Endodermal cell (in vitro differentiated cells): ENCODE results near the gene MACO1. TPM values are rescaled to one million over a fixed set of nuclear protein-coding genes. Genes with fewer than 3 reads are reported as not detected.
"Not testable (repeated sequence)": the region's sequence is repeated elsewhere in the genome, so short reads cannot be mapped to it uniquely, and the experiment has no call there.

Source experiments
- DNase-seq: peaks from one replicate; pipeline ENCODE4 v3.0.0-alpha.2; 2017
- H3K27ac ChIP-seq: 2 replicates; pipeline ENCODE4 v1.5.1; 2013; ENCODE audit warnings: mild to moderate bottlenecking, low read depth, low read length, moderate library complexity
- H3K27me3 ChIP-seq: 2 replicates; pipeline ENCODE4 v1.6.1; 2013; ENCODE audit warnings: mild to moderate bottlenecking, low read length, moderate library complexity; ENCODE audit not compliant: insufficient read depth, control insufficient read depth, poor library complexity, severe bottlenecking
- H3K36me3 ChIP-seq: 2 replicates; pipeline ENCODE4 v1.7.0; 2013; ENCODE audit warnings: mild to moderate bottlenecking, low read length, moderate library complexity; ENCODE audit not compliant: control insufficient read depth, insufficient read depth
- H3K4me1 ChIP-seq: one replicate; pipeline ENCODE4 v1.7.0; 2013; ENCODE audit warnings: low read length; ENCODE audit not compliant: control insufficient read depth, insufficient read depth
- H3K4me3 ChIP-seq: 2 replicates; pipeline ENCODE4 v1.5.1; 2013; ENCODE audit warnings: mild to moderate bottlenecking, low read length, moderate library complexity
- H3K9ac ChIP-seq: 2 replicates; pipeline ENCODE4 v1.6.1; 2013; ENCODE audit warnings: mild to moderate bottlenecking, low read length, moderate library complexity; ENCODE audit not compliant: poor library complexity, severe bottlenecking; ENCODE audit errors: extremely low read depth
- H3K9me3 ChIP-seq: 2 replicates; pipeline ENCODE4 v1.6.1; 2013; ENCODE audit warnings: mild to moderate bottlenecking, low read length, moderate library complexity; ENCODE audit not compliant: control insufficient read depth
- H3K27ac Mint-ChIP-seq: 2 replicates; pipeline ENCODE4 v1.8.0; 2020; ENCODE audit warnings: mixed read lengths
- H3K27me3 Mint-ChIP-seq: 2 replicates; pipeline ENCODE4 v1.8.0; 2021; ENCODE audit warnings: mild to moderate bottlenecking, mixed read lengths; ENCODE audit not compliant: insufficient read depth
- H3K36me3 Mint-ChIP-seq: 2 replicates; pipeline ENCODE4 v1.8.0; 2020; ENCODE audit warnings: low read depth, mixed read lengths
- H3K4me1 Mint-ChIP-seq: 2 replicates; pipeline ENCODE4 v1.8.0; 2020; ENCODE audit warnings: mixed read lengths
- H3K4me3 Mint-ChIP-seq: 2 replicates; pipeline ENCODE4 v1.8.0; 2020; ENCODE audit warnings: mild to moderate bottlenecking, moderate library complexity, mixed read lengths
- H3K9me3 Mint-ChIP-seq: 2 replicates; pipeline ENCODE4 v1.8.0; 2020; ENCODE audit warnings: mild to moderate bottlenecking, mixed read lengths
- WGBS, 2 experiments: methylation state at CpG; one replicate each; pipeline versions ENCODE4 v1.1.5 to v1.1.7; 2013; ENCODE audit warnings: missing lambda C conversion rate in 2 of 2, mixed read lengths in 1 of 2; ENCODE audit not compliant: insufficient coverage in 1 of 2, insufficient read length in 1 of 2; 5-methylcytosine and 5-hydroxymethylcytosine counted together
- total RNA-seq, 2 donors: library from RNA; stranded (reverse); fragmentation: NEBNext Ultra II Directional in 1 of 2; extraction: Animal tissue kit (Norgen Biotek cat#: 25700) in 1 of 2; gene quantifications; 2 replicates in 1 of 2; 3 replicates in 1 of 2; pipeline ENCODE4 v1.2.1, GENCODE V29; 2021

Gene MACO1
- total RNA-seq, 2 donors from 2014 or later, result 13.1 to 14.1 TPM

DNA sequence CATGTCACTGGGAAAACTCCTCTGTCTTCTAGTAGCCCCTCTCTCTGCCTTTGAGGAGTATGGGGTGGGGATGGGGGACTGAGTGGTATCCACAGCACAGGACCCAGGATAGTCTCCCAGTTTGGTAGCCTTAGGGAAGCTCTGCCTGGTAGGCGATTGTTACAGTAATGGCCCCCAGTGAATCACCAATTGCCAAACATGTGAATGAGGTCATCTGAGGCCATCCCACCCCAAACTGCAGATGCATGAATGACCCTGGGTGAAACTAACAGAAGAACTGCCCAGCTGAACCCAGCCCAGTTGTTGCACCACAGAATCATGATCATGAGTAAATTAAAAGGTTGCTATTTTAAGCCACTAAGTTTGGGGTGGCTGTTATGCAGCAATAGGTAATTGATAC lies 16.1 kb upstream of the MACO1 start:
- WGBS, 2 experiments, result 100% methylated on average over 1 of the region's 1 CpG; no CpG with 5 or more reads in 1 of the 2 experiments
- not testable (repeated sequence) for H3K36me3 ChIP-seq, H3K4me3 ChIP-seq, H3K27me3 ChIP-seq, H3K9me3 ChIP-seq, H3K4me3 Mint-ChIP-seq, H3K27me3 Mint-ChIP-seq, DNase-seq, H3K4me1 Mint-ChIP-seq, H3K4me1 ChIP-seq, H3K9me3 Mint-ChIP-seq, H3K36me3 Mint-ChIP-seq, H3K27ac ChIP-seq, H3K27ac Mint-ChIP-seq, H3K9ac ChIP-seq

DNA sequence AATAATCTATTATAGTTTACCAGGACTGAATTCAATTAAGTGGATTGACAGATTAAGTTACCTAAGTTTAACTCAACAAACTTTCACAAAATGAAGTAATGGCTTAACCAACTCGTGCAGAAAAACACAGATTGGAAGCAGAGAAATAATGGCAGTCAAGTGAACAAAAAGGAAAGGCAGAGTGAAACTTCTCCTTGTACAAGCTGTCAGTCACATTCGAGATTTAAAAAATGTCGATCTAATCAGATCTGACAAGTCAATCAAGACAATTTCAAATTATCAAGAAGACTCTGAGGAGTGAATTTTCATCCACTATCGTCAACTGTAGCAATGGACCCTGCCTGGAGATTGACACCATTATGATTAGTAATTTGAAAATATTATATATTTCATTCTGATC lies 13.4 kb upstream of the MACO1 start:
- H3K36me3 Mint-ChIP-seq, H3K4me1 Mint-ChIP-seq, H3K9me3 ChIP-seq, H3K4me3 Mint-ChIP-seq, H3K4me3 ChIP-seq, H3K27me3 Mint-ChIP-seq, H3K27ac Mint-ChIP-seq, H3K36me3 ChIP-seq, H3K27me3 ChIP-seq, H3K9ac ChIP-seq, H3K9me3 Mint-ChIP-seq, DNase-seq, H3K4me1 ChIP-seq, H3K27ac ChIP-seq: not testable (repeated sequence)
- 83 to 92% methylated on average over 1 to 3 of the region's 4 CpGs for WGBS, 2 experiments

DNA sequence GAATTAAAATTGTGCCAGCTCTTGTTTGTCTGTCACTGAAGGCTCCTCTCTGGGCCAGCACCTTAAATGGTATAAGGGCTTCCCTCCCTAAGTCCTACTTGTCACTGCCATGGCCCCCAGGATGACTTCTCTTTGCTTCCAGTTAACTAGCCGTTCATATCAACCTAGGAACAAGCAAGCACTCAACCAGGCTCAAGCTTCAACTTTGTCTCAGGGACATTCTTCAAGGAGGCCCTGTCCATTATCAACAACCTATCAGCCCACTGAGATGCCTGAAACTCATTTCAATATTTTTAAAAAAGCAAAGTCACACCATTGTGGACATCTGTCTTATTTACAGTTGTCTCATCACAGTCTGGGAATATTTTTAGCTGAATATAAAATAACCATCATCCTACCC lies 11.4 kb upstream of the MACO1 start:
- DNase-seq, H3K4me1 Mint-ChIP-seq, H3K4me3 ChIP-seq, H3K4me1 ChIP-seq, H3K36me3 Mint-ChIP-seq, H3K9me3 ChIP-seq, H3K9me3 Mint-ChIP-seq, H3K27ac ChIP-seq, H3K9ac ChIP-seq, H3K4me3 Mint-ChIP-seq, H3K27me3 ChIP-seq, H3K36me3 ChIP-seq, H3K27ac Mint-ChIP-seq: not testable (repeated sequence)
- WGBS, 2 experiments, result 79 to 86% methylated on average over 1 of the region's 1 CpG
- peaks cover 15% of the 10 kb centered on the region for H3K27me3 Mint-ChIP-seq

DNA sequence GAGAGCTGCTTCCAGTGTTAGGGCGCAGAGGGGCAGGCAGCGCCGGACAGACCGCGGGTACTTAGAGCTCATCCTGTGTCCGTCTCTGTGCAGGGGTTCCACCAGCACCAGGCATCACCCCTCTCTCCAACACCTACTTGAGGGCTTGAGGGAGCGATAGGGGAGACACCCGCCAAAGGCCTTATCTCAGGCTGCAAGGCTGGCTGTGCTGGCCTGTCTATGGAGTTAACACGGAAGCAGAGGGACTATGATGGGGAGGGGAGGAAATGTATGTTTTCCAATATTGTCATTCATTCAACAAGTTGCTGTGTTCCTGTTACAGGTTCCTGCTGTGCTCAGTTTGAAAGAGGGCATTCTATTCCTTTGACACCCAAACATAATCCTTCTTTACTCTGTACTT lies 10.0 kb upstream of the MACO1 start, which contains the start of gene RHCE:
TSS of gene RHCE (minus strand) at position 111 of the 400 bp plus-strand sequence. CDS start at position 72, 39 bp downstream.
- not testable (repeated sequence) for H3K9ac ChIP-seq, H3K36me3 ChIP-seq, H3K27ac Mint-ChIP-seq, H3K4me1 ChIP-seq, H3K4me1 Mint-ChIP-seq, H3K4me3 ChIP-seq, H3K27ac ChIP-seq, DNase-seq, H3K9me3 ChIP-seq, H3K4me3 Mint-ChIP-seq, H3K36me3 Mint-ChIP-seq, H3K9me3 Mint-ChIP-seq, H3K27me3 ChIP-seq
- H3K27me3 Mint-ChIP-seq, result peaks cover 17% of the 10 kb centered on the region
- 100% methylated on average over 3 of the region's 9 CpGs; no CpG with 5 or more reads in 1 of the 2 experiments for WGBS, 2 experiments

DNA sequence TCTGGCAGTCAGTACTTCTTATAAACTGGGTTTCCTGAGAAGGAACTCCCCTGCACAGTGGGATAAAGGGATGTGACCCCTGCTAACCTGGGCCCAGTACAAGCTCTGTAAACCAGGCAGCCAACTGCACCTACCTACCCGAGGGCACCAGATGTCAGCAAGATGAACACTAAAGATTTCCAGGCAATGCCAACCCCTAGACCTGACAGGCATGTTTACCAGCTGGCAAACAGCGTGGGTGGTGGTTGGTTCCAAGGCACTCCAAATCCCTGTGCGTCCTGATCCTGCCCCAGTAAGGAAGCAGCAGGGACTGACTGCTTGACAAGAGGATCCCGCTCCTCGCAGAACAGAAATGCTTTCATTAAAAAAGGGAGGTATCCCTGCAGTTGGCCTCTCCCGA lies 7.5 kb upstream of the MACO1 start:
- H3K9me3 ChIP-seq, H3K4me3 ChIP-seq, H3K9me3 Mint-ChIP-seq, H3K4me1 ChIP-seq, H3K4me1 Mint-ChIP-seq, DNase-seq, H3K27ac Mint-ChIP-seq, H3K36me3 ChIP-seq, H3K9ac ChIP-seq, H3K4me3 Mint-ChIP-seq, H3K36me3 Mint-ChIP-seq, H3K27me3 ChIP-seq, H3K27ac ChIP-seq: not testable (repeated sequence)
- WGBS, 2 experiments, result 64 to 85% methylated on average over 3 to 6 of the region's 6 CpGs
- peaks cover 19% of the 10 kb centered on the region for H3K27me3 Mint-ChIP-seq
